Lower leg skin (tissue), 4 donors: ENCODE data around the gene FNIP2. TPM values are rescaled to one million over a fixed set of nuclear protein-coding genes. Genes with fewer than 3 reads are reported as not detected.
"Not testable (repeated sequence)": the region's sequence is repeated elsewhere in the genome, so short reads cannot be mapped to it uniquely, and the experiment has no call there.

Source experiments
- DNase-seq, 2 donors: peaks; one replicate each; pipeline ENCODE4 v3.0.0-alpha.2; 2019; ENCODE audit warnings: low spot score in 2 of 2
- H3K4me3 ChIP-seq: fragments of 200-600 bp; sonication (generic); 2 replicates; pipeline ENCODE4 v1.5.1; 2017; ENCODE audit warnings: mild to moderate bottlenecking, low read depth; ENCODE audit not compliant: poor library complexity, severe bottlenecking
- POLR2A ChIP-seq, 2 donors: fragments of 450-650 bp; IDR thresholded peaks; one replicate each; pipeline ENCODE4 v1.6.1; 2016 to 2017; ENCODE audit warnings: antibody characterized with exemption in 2 of 2, mild to moderate bottlenecking in 1 of 2, moderate library complexity in 1 of 2
- WGBS, 2 donors: methylation state at CpG; one replicate each; pipeline ENCODE4 v1.1.5; 2018; 5-methylcytosine and 5-hydroxymethylcytosine counted together
- intact Hi-C: fragments of 100-400 bp; cut with DNase I; formaldehyde crosslinking; loops from one replicate; pipeline ENCODE4 v1.15.0; 2023; ENCODE audit warnings: low total_unique reads
- total RNA-seq, 4 donors: library from RNA; depleted of rRNA; stranded (reverse); fragments of >200 nt; gene quantifications; one replicate each; pipeline ENCODE4 v1.1.0, GENCODE V29; 2016
- TF ChIP-seq, protein P1 (sequence below), 3 donors: fragments of 450-650 bp; IDR thresholded peaks; one replicate each; pipeline ENCODE4 v1.5.1; 2016; ENCODE audit warnings: antibody characterized with exemption in 3 of 3, mild to moderate bottlenecking in 3 of 3, moderate library complexity in 2 of 3

Gene FNIP2
- total RNA-seq, 4 donors from 2014 or later: 20.5 to 47.5 (median 38.8) TPM

DNA sequence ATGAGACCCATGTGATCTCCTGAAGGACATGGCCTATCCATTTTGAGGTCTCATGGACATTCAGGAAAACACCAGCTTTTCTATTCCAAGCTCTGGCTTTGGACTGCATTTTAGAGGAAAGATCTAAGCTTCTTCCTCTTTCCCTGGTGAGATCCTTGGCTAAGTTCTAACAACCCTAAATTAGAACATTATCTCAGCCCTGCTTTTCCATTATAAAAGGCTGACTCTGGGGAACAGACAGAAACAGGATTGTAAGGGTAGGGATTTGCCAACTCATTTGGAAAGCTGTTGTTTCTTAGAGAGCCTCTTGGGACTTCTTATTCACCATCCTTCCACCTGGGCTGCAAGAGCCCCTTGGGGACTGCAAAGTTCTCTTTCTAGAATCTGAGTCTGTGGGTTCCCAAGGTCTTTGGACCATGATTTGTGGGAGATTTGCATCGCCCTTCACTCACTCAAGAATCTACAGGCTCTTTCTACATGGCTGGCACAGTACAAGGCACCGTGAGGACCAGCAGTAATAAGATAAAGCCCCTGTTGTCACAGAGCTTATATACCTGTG is 146.9 kb downstream of the FNIP2 start:
- H3K4me3 ChIP-seq: no peak overlapping the region
- intact Hi-C loops: no loop called here
- DNase-seq: no peak
- WGBS, 2 donors: 90 to 93% methylated on average over 2 of the region's 2 CpGs
- TF ChIP-seq POLR2A (IDR thresholded peaks at IDR 0.05): no peak
- TF ChIP-seq, protein P1, sequence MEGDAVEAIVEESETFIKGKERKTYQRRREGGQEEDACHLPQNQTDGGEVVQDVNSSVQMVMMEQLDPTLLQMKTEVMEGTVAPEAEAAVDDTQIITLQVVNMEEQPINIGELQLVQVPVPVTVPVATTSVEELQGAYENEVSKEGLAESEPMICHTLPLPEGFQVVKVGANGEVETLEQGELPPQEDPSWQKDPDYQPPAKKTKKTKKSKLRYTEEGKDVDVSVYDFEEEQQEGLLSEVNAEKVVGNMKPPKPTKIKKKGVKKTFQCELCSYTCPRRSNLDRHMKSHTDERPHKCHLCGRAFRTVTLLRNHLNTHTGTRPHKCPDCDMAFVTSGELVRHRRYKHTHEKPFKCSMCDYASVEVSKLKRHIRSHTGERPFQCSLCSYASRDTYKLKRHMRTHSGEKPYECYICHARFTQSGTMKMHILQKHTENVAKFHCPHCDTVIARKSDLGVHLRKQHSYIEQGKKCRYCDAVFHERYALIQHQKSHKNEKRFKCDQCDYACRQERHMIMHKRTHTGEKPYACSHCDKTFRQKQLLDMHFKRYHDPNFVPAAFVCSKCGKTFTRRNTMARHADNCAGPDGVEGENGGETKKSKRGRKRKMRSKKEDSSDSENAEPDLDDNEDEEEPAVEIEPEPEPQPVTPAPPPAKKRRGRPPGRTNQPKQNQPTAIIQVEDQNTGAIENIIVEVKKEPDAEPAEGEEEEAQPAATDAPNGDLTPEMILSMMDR (IDR thresholded peaks at IDR 0.05): no peak

GRCh38 chr4:158920452-158920996 is 151.7 kb downstream of the FNIP2 start:
- WGBS, 2 donors: 81 to 91% methylated on average over 8 of the region's 8 CpGs
- intact Hi-C loops, H3K4me3 ChIP-seq, DNase-seq: not testable (repeated sequence)

DNA sequence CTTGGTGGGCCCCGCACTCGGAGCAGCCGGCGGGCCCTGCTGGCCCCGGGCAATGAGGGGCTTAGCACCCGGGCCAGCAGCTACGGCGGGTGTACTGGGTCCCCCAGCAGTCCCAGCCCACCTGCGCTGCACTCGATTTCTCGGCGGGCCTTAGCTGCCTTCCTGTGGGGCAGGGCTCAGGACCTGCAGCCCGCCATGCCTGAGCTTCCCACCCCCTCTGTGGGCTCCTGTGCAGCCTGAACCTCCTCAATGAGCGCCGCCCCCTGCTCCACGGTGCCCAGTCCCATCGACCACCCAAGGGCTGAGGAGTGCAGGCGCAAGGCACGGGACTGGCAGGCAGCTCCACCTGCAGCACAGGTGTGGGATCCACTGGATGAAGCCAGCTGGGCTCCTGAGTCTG is 158.9 kb downstream of the FNIP2 start:
- intact Hi-C loops, DNase-seq, H3K4me3 ChIP-seq: not testable (repeated sequence)
- 96 to 99% methylated on average over 14 to 19 of the region's 19 CpGs for WGBS, 2 donors

DNA sequence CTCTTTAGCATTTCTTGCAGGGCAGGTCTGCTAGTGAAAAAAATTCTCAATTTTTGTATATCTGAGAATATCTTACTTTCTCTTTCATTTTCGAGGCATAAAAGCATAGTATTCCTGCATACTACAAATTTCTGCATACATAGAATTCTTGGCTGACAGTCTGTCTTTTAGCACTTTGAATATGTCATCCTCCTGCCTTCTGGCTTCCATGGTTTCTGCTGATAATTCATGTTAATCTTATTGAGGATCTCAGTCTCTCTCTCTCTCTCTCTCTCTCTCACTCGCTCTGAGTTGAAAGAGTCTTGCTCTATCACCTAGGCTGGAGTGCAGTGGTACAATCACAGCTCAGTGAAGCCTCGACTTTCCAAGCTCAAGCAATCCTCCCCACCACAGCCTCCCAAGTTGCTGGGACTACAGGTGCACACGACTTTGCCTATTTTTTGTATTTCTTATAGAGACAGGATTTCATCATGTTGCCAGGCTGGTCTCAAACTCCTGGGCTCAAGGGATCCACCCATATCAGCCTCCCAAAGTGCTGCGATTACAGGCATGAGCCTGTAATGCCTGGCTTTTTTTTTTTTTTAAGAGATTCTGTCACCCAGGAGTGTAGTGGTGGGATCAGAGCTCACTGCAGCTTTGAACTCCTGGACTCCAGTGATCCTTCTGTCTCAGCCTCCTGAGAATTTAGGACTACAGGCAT is 161.3 kb downstream of the FNIP2 start:
- TF ChIP-seq POLR2A (IDR thresholded peaks at IDR 0.05): no peak
- TF ChIP-seq, protein P1 (IDR thresholded peaks at IDR 0.05): no peak
- WGBS, 2 donors: 53 to 69% methylated on average over 5 of the region's 5 CpGs
- no peak for DNase-seq
- intact Hi-C loops: no loop called here
- H3K4me3 ChIP-seq: no peak overlapping the region

- intact Hi-C loops: no loop called here
- TF ChIP-seq, protein P1 (IDR thresholded peaks at IDR 0.05): no peak
- TF ChIP-seq POLR2A (IDR thresholded peaks at IDR 0.05): no peak
- DNase-seq: no peak
- H3K4me3 ChIP-seq: no peak overlapping the region
These were observed 161.8 kb downstream of the FNIP2 start for GRCh38 chr4:158930639-158930972.

GRCh38 chr4:158933236-158933635 is 164.4 kb downstream of the FNIP2 start:
- no peak for DNase-seq
- no peak for TF ChIP-seq POLR2A (IDR thresholded peaks at IDR 0.05)
- TF ChIP-seq, protein P1 (IDR thresholded peaks at IDR 0.05): no peak
- H3K4me3 ChIP-seq: no peak overlapping the region
- intact Hi-C loops: no loop called here
- WGBS, 2 donors: 84 to 95% methylated on average over 2 of the region's 2 CpGs
